ENCODE results near the gene MEF2D.

- no peak for TF ChIP-seq ZNF133 (tag by site-specific recombination; IDR thresholded peaks at IDR 0.05)
- TF ChIP-seq ZNF704 (tag by site-specific recombination; IDR thresholded peaks at IDR 0.05): no peak
- TF ChIP-seq CTCF (tag by site-specific recombination; IDR thresholded peaks at IDR 0.05): no peak
- TF ChIP-seq ZNF843 (tag by site-specific recombination; IDR thresholded peaks at IDR 0.05): no peak
- TF ChIP-seq ZNF184 (tag by site-specific recombination; IDR thresholded peaks at IDR 0.05): no peak
- no peak for TF ChIP-seq ZNF830 (tag by site-specific recombination; IDR thresholded peaks at IDR 0.05; ENCODE audit: low read depth)
- TF ChIP-seq ZNF114 (tag by site-specific recombination; IDR thresholded peaks at IDR 0.05): no peak
- TF ChIP-seq KLF16 (tag by site-specific recombination; IDR thresholded peaks at IDR 0.05): no peak
Observed at GRCh38 chr1:156490401-156491032, 10.1 kb downstream of the MEF2D start.
